SIG-M5 treated with dmso at 0.1 percent for 504 hours (cell line): ENCODE data around the gene CD247.

Experiments
- DNase-seq: peaks from one replicate; lab custom pipeline; 2025; ENCODE audit not compliant: unreplicated experiment; lab: John Stamatoyannopoulos, UW

Gene CD247

DNA sequence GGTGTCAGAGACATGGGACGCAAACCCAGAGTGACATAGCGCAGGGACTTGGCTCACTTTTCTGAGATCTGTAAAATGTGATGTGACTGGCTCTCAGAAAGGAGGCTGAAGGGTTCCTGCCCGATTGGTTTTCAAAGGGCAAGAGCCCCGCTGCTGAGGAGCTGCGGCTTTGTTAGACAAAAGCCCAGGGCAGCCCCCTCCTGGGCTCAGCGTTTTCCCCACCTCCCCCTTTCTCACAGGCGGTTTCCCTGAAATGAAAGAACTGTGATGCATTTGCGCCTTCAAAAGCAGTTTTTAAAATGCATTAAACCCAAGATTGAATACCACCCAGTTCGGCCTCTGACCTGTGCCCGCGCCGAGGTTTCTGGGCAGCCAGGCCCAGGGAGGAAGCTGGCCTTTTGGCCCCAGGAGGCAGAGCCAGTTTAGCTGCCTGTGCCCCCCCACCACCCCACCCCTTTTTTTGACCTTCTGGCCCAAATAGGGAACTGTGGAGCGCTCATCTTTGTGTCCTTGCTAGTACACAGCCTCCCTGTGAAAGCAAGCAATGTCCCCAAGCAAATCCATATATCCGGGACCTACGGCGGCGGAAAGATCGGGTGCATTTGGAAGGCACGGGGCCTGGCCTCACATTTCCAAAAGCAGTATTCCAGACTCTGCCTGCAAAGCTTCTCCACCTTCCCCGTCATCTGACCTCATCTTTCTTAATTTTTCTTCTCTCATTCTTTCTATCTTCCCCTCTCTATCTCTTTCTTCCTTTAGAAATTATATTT lies 28.6 kb downstream of the CD247 start:
- DNase-seq = no peak

DNA sequence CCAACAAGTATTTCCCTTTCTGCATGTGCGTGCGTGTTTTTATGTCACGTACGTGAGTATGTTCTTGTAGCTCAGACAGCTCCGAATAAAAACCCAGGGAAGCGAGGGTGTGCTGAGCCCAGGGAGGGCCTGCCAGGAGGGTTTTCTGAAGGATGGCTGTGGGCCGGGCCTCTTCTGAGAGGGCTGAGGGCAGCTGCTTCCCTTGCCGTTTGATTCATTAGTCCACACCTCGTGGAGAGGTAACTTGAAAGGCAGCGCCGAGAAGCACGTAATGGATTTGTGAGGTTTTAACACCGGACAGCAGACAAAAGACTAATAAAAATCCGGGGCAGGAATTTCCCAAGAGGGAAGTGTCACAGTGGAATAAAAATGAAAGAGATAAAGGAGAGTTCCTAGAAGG lies 29.5 kb downstream of the CD247 start:
- DNase-seq = no peak

- no peak for DNase-seq
These were observed 30.7 kb downstream of the CD247 start for GRCh38 chr1:167487614-167488013.

DNA sequence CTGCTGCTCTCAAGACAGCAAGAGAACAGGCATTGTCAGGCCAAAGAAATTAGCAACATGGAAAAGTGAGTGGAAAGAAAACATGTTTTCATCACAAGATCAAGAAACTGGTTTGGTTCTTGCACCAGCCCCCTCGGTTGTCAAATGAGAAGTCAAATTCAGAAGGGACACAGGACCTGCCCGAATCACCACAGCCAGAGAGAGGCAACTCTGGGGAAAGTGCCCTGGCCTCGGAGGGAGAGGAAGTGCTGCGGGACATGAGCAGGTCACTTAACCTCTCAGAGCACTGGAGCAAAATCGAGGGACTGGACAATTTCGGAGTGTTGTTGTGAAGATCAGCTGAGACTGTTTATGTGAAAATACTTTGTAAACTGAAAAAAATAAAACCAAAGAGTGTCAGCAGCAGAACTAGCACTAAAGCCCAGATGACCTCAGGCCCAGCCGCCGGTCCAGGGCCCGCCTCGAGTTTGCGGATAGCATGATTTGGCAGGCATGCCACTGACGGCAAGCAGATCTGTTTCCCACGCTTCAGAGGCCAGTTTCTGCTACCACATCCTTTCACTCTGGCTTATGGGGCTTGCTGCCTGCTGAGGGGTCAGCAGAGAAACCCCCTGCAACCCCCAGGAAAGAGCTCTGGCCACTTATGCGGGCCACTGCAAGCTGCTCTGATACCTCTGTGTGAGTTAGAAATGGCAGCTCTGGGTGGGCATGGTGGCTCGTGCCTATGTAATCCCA lies 32.1 kb downstream of the CD247 start:
- no peak for DNase-seq

DNA sequence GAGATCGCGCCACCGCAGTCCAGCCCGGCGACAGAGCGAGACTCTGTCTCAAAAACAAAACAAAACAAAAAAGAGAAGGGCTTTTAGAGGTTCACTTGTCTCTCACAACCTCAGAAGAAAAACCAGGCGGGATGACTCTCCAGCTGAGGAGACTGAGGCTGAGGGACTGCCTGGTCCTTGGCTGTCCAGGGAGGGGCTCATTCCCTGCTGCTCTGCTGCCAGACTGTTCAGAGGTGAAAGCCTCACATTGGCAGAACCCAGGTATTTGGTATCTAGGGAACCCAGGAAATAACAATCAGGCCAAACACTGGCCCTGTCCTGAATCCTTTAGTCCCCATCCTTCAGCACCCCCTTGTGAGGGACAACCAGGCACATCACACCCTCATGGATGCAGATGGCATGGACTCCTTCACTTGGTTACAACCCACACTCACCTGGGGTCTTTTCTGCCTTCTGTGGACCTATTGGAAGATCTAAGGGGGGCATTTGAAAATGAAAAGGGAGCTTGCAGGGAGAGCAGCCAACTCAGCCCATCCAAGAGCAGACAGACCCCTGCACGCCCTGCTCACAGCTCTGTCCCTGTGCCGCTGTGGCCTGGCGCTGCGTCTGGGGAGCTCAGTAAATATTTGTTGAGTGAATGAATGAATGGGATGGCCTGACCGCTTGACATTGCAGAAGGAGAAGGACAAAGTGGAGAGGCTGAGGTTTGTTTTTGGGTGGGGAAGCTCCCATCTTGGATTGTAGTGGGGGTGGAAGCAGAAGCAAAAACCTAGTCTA lies 33.4 kb downstream of the CD247 start:
- DNase-seq = no peak

DNA sequence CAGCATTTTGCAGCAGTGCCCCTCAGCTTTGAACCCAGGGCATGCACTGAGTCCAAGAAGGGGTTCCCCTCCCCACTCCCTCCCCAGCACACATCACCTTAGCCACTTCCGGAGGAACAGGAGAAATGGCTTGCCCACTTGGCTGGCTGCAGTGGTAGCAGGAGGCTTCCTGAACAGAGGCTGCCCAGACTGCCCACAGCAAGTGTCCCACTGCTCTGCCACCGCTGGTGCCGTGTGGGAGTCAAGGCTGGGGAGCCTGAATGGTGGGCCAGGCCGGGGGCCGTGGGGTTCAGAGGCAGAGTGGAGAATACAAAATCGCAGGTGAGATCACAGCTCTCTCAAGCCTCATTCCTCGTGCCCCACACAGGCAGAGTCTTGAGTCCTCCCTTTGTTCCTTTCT lies 34.5 kb downstream of the CD247 start:
- no peak for DNase-seq

- no peak for DNase-seq
These were observed 36.1 kb downstream of the CD247 start for GRCh38 chr1:167482184-167482583.

- no peak for DNase-seq
These were observed 38.9 kb downstream of the CD247 start for GRCh38 chr1:167479331-167479979.

DNA sequence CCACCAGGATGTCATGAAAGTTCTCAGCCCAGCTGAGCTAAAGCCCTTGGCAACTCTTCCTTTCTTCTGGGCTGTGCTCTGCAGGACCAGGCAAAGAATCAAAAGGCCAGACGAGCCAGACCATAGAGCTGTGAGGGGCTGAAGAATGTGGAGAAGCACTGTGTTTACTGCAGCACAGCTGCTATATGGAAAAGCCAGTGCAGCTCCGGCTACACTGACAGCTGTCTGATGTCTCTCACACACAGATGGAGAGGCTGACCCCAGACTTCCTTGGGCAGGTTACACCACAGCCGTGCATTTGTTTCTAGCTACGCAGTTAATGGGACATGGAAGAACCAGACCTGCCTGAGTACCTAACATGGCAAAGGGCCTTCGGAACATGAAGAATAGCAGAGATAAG lies 40.3 kb downstream of the CD247 start:
- no peak for DNase-seq

DNA sequence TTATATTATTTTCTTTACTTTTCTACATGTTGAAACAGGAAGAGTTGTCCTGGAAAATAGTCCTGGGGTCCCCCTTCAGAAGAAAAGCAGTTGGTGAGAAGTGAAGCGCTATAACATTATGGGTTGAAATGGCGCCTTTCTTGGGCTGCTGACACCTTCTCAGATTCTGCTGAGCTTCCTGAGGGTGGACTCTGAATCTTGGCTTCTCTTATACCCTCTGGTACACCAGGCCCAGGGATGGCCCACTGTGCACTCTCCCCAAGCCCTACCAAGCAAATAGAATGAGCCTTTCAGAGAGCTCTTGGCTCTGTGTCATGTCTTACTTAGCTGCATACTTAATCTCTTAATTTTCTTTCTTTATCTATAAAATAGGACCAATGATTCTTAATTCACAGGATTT lies 42.3 kb downstream of the CD247 start:
- no peak for DNase-seq

GRCh38 chr1:167474191-167474641 lies 44.1 kb downstream of the CD247 start:
- no peak for DNase-seq

- no peak for DNase-seq
These were observed 44.6 kb downstream of the CD247 start for GRCh38 chr1:167473761-167474160.

GRCh38 chr1:167472752-167473521 lies 45.4 kb downstream of the CD247 start:
- no peak for DNase-seq

- no peak for DNase-seq
These were observed 46.8 kb downstream of the CD247 start for GRCh38 chr1:167471568-167471967.

DNA sequence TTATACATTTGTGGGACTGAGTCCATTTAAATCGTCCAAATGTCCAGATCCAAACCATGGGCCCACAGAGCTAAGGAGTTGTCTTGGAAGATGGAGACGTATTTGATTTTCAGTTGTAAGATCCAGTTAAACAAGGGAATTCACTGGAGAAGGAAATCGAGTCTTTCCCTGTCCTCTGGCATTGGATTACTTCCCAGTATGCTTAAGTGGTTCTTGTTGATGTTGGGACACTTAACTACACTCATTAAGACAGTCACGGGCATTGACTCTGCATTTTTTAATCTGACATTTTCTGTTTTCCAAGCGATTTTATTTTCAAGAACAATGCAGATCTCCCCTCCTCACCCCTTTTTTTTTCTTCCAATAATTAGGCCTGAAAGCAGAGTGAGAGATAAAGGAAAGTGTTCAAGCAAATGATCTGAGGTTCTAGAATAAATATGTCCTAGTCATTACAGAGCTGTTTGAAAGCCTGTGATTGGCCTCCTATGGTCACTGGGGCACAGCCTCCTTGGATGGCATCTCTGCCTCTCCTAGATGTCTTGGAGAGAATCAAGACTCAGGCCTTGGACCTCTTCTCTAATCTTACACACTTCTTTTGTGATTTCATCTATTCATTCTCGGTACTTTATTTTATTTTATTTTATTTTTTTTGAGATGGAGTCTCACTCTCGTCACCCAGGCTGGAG lies 48.9 kb downstream of the CD247 start:
- no peak for DNase-seq

DNA sequence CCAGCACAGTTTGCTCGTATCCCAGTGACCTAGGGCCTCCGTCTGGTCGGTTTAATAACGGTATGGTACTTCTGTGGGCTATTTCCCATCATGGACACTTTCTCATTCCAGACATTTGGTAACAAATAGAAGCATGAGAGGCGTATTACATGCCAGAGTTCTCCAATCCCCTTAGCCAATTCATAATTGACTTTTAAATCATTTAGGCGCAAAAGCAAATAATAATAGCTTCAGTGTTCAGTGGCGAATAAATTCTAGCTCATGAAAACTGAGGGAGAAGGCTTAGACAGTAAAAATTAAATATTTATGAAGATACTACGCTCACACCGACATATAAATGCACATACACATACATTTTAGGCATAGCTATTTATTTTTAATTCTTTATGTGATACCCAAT lies 50.6 kb downstream of the CD247 start:
- DNase-seq = no peak

DNA sequence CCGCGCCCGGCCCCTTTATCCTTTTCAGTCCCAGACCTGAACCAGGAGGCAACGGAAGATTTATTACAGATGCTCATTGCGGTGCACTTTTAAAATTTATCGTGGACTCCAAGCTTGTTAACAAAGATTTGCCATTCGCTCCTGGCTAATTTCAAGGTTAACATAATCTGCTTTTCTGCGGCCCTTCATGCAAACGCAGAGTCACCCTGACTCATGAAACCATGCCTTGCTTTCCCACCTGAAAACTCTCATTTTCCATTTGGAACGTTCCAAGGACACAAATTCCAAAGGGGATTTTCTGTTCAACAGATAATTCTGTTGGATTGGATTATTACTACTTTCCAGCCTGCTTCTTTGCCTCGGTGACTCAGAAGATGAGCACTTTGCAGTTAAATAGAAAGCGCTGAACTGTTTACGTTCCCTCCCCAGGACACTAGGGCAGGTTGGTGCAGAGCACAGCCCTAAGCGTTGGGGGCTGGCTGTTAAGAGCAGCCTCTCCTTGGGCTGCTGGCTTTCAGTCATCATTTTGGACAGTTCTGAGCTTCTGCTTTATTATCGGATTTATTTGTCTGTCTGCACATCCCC lies 51.1 kb downstream of the CD247 start:
- no peak for DNase-seq

DNA sequence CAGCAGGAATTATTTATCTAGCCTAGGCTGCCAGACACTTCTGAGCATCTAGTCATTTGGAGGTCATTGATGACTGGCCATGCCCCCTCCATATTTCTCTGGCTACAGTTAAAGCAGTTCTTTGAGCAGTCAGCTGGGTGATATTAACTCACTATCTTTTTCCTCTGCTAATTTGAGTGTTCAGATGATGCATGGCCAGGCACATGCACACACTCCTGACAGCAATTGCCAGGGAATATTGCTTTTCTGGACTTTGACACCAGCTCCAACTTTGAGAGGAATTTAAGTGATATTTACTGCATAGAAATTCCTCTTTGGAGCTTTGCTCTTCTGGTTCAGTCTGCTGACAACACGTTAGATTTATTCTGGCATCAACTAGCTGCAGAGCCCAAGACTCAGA lies 52.6 kb downstream of the CD247 start:
- no peak for DNase-seq

GRCh38 chr1:167465018-167465417 lies 53.3 kb downstream of the CD247 start:
- no peak for DNase-seq
